NCI-H748 treated with DMSO at 0.1 percent for 48 hours (cell line): Measurements from ENCODE around the gene TNFRSF1B.

ENCODE experiments used
- DNase-seq: peaks from one replicate; lab custom pipeline; 2025; lab: John Stamatoyannopoulos, UW

TNFRSF1B gene

DNA sequence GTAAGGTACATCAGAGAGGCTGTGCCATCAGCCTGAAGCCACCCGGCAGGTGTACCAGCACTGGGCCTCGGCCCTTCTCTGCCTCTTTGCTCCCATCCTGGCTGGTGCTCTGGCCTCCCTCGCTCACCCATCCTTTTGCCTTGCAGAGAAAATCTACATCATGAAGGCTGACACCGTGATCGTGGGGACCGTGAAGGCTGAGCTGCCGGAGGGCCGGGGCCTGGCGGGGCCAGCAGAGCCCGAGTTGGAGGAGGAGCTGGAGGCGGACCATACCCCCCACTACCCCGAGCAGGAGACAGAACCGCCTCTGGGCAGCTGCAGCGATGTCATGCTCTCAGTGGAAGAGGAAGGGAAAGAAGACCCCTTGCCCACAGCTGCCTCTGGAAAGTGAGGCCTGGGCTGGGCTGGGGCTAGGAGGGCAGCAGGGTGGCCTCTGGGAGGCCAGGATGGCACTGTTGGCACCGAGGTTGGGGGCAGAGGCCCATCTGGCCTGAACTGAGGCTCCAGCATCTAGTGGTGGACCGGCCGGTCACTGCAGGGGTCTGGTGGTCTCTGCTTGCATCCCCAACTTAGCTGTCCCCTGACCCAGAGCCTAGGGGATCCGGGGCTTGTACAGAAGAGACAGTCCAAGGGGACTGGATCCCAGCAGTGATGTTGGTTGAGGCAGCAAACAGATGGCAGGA lies 24.5 kb upstream of the TNFRSF1B start:
- DNase-seq, result no peak

DNA sequence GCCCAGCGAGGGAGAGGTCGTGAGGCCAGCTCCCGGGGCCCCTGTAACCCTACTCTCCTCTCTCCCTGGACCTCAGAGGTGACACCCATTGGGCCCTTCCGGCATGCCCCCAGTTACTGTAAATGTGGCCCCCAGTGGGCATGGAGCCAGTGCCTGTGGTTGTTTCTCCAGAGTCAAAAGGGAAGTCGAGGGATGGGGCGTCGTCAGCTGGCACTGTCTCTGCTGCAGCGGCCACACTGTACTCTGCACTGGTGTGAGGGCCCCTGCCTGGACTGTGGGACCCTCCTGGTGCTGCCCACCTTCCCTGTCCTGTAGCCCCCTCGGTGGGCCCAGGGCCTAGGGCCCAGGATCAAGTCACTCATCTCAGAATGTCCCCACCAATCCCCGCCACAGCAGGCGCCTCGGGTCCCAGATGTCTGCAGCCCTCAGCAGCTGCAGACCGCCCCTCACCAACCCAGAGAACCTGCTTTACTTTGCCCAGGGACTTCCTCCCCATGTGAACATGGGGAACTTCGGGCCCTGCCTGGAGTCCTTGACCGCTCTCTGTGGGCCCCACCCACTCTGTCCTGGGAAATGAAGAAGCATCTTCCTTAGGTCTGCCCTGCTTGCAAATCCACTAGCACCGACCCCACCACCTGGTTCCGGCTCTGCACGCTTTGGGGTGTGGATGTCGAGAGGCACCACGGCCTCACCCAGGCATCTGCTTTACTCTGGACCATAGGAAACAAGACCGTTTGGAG lies 23.7 kb upstream of the TNFRSF1B start:
- no peak for DNase-seq

DNA sequence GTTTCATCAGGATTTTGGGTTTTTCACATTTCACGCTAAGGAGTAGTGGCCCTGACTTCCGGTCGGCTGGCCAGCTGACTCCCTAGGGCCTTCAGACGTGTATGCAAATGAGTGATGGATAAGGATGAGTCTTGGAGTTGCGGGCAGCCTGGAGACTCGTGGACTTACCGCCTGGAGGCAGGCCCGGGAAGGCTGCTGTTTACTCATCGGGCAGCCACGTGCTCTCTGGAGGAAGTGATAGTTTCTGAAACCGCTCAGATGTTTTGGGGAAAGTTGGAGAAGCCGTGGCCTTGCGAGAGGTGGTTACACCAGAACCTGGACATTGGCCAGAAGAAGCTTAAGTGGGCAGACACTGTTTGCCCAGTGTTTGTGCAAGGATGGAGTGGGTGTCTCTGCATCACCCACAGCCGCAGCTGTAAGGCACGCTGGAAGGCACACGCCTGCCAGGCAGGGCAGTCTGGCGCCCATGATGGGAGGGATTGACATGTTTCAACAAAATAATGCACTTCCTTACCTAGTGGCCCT lies 23.1 kb upstream of the TNFRSF1B start:
- no peak for DNase-seq

DNA sequence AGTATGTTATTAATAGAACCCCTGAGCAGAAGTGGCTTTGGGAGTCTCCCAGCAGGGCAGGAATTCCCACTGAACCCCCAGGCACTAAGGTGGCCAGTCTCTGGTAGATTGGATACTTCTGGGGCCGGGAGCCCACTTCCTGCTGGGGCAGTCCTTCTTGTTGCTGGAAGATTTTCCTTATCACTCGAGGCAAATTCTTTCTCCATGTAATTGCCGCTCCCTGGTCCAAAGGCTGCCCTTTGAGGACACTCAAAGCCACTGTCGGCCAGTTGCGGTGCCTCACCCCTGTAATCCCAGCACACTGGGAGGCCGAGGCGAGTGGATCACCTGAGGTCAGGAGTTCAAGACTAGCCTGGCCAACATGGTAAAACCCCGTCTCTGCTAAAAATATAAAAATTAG lies 22.6 kb upstream of the TNFRSF1B start:
- no peak for DNase-seq

DNA sequence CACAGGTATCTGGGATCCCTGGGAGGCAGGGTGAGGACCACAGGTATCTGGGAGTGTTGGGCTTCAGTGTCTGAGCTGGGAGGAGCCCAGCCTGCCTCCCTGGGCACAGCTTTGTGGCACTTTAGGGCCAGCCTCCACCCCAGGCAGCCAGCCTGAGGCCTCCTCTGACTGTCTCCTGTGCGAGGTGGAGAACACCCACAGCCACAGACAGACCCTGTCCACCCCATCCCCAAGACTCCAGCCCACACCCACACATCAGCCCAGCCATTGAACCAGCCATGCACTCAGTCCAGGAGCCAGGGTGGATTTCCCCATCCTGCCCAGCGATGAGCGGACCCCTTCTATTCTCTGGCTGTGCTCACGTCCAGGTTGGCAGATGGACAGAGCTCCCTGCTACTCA lies 21.8 kb upstream of the TNFRSF1B start:
- no peak for DNase-seq

DNA sequence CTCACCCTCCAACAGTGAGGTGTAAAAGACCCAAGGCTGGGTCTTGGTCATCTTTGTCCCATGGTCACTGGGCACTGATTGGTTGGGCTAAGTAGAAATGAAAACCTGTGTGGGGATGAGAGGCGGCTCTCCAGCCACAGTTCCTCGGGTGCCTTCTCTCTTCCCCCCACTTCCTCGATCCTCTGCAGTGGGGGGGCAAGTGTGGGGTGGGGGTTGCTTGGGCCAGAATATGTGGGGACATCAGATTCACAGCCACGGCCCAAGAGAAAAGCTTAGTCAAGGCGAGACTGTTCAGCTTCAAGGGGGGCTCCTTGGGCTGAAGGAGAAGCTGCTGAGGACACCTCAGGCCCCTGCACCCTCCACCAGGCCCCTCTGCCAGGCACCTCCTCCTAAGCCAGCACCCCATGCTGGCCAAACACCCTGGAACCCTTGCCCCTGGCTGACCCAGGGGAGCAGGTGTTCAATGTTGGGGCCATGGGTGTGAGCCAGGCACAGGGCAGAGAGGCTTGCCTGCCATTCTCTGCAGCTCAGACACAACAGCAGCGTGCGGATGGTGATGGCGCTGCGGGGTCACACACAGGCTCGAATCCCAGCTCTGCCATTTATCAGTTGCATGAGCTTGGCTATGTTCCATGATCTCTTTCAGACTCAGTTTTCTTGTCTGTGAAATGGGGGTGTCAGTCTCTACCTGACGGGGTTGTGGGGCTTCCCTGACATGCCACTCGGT lies 21.0 kb upstream of the TNFRSF1B start:
- no peak for DNase-seq

DNA sequence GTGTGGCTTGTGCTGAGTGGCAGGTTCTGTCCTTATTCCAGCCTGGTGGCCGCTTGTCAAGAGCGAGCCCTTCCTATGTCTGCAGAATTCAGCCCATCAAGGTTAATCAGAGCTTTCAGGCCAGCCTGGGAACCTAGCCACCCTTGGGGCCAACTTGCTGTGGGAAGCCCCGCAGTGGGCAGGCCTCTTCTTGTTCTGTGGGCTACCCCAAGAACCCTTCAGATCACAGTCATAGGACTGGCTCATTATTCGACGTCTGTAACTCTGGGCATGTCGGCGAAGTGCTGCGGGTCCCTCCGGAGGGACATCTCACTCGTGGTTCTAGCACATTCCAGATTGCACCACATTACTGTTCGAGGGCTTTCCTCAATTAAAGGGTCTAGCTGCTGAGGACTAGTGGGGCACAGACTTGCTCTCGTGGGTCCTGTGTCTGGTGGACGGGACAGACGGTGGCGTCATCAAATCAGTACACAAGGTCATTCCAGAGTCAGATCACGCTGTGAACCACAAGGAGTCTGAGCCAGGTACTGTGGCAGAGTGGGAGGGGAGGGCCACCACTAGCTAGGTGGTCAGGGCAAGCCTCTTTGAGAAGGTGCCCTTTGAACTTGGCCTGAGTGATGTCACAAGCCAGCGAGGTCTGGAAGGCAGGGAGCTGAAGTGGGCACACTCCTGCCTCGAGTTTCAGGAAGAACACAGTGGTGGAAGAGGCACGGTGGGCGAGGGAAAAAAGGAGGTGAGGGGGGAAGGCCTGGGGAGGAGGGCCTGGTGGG lies 20.3 kb upstream of the TNFRSF1B start:
- no peak for DNase-seq

DNA sequence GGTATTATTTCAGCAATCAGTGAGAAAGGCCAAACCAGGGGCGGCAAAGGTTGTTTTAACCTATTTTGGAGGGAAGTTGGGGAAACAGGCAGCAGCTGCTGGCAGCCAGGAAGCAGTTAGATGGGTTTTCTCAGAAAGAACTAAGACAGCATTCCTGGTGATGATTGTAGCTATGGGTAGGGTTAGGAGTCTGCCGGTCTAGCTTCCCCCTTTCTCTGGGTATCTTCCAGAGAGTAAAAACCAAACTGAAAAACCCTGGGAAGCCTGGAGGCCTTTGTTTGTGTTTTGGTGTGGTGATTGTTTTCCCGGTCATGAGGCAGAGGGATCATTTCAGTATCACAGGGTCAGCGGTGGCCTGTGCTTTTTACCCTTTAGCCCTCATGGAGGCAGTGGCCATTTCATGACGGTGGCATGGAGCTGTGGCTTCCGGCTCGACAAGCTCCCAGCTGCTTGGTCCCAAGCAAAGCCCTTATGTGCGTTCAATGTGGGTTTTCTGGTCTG lies 19.5 kb upstream of the TNFRSF1B start:
- no peak for DNase-seq

DNA sequence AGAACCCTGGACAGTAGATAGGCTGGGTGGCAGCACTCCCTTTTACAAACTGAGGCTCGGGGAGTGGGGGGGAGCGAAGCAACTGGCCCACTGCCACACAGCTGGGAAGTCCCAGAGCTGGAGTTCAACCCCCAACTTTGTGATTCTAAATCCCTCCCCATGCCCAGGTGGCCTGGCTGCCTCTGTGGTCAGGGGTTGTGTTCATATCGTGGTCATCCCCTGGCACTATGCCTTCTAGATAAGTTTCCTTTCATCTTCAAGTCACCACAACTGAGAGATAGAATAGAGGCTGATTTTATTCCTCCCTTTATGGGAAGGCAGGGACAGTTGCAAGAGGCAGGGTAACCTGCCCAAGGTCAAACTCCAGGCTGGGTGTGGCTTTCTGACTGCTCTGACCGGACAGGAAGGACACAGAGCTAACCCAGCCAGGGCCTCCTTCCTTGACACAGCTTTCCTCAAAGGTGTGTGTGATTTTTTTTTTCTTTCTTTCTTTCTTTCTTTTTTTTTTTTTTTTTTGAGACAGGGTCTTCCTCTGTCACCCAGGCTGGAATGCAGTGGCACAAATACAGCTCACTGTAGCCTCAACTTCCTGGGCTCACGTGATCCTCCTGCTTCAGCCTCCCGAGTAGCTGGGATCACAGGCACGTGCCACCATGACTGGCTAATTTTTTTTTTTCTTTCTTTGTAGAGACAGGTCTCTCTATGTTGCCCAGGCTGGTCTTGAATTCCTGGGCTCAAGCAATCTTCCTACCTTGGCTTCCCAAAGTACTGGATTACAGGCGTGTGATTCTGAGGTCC lies 18.4 kb upstream of the TNFRSF1B start:
- DNase-seq, result no peak

DNA sequence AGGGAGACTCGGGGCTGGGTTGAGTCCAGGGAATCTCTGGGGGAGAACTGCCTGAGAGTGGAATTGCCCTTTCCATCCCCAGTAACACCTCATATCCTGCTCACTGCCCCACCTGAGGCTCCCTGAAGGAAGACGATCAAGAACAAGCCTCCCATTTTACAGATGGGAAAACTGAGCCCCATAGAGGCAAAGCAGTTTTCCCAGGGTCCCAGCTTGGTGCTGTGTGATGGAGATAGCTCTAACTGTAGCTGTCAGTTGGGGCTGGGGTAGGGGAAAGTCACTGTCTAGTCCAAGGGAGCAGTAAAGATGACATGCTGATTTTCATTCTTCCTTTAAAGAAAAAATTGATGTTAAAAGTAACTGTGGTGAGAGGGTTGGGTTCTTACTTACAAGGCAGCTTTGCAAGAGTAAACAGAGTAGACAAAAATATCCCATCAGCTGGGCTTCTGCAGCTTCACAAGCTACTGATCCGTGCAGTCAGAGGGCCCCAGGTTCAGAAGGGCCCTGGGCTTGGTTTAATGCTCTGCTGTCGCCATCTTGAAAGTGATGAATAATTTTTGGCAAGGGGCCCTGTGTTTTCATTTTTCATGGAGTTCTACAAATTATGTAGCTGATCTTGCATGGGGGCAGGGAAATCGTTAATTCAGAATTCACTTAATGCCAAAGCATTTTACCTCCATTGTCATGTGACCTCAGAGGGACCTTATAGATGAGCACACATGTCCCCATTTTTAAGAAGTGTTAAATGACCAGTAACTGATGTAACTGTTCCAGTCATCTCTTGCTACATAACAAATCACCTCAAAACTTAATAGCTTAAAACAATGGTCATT lies 17.6 kb upstream of the TNFRSF1B start:
- no peak for DNase-seq

DNA sequence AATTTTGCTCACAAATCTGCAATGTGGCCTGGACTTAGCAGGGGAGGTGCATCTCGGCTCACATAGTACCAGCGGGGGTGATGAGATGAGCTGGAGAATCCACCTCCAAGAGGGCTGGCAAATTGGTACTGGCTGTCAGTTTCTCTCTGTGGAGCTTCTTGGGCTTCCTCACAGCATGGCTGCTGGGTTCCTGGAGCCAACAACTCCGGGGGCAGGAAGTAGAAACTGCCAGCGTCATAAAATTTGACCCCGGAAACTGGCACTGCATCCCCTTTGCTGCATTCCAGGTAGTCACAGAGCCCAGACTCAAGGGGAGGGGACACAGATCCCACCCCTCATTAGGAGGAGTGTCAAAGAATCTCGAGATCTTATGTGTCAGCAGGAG lies 17.0 kb upstream of the TNFRSF1B start:
- no peak for DNase-seq

DNA sequence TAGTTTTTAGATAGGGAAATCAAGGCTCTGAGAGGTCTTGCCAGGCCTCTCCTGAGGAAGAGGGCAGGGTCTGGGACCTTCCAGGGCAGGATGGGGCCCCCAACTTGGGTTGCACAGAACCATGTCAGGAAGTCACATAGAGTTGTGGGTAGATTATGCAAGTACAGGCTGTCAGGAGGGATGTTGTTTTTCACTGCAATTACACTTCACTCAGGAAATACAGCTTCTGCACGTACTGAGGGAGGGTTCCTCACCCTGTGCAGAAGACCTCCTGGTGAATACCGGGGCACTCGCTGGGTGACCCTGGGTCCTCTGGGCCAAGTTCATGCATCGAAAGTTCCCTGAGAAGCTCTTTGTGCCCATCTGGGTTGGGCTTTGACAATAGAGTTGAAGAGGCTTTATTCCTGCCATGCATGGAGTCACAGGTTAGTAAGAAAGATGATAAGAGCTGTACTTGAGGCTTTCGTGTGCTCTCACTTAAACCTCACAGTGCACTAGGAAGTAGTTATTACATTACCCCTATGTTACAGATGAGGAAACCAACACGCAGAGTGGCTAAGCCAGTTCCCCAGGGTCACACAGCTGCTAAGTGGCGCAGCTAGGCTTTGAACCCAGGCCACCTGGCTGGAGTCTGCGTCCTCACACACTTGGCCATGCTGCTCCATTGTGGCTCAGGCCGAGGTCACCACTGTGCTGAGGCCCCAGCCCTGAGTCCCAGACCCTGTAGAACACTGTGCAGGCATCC lies 16.2 kb upstream of the TNFRSF1B start:
- no peak for DNase-seq

DNA sequence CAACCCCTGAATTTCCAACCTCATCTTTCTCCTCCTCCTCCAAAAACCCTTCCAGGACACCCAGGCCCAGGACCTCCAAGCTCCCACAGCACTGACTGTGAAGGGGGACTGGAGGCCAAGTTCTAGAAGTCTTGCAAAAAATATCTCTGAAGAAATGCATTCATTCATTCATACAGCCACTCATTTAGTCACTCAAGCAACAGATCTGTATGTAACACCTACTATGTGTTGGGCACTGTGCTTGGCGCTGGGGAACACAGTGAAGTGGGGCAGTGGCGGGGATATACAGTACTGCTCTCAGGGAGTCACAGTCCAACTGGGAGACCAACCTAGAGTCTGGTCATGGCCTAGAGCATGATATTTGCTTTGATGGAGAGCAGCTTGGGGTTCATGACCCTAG lies 15.3 kb upstream of the TNFRSF1B start:
- no peak for DNase-seq

DNA sequence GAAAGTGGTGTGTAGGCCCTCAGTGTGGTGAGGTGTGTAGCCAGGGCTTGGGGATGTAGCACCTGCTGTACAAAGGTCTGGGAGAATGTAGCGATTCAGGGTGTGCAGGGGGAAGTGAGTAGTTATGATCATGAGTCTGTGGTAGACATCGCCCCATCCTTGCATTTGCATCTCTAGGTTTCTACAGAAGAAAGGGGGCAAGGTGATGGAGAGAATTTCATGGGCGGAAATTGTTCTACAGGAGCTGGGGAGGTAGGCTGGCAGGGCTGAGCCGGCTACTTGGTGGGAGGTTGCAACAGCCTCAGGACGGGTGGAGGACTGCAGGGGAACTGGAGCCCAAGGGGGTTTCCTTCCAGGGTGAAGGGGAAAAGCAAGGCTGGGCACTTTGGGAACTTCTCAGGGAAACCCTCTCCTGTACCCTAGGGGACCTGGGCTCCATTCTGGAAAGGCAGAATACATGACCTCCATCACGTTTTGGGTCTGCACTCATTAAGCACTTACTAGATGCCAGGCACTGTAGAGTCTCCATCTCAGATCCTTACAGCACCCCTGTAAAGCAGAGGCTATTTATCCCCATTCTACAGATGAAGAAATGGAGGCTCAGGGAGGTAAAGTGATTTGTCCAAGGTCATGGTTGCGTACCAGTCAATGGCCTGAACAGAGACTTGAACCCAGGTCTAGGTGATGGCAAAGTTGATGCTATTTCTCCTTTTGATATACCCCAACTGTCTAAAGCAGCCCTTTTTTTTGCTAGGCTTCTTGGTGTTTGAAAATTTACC lies 14.5 kb upstream of the TNFRSF1B start:
- DNase-seq, result no peak

DNA sequence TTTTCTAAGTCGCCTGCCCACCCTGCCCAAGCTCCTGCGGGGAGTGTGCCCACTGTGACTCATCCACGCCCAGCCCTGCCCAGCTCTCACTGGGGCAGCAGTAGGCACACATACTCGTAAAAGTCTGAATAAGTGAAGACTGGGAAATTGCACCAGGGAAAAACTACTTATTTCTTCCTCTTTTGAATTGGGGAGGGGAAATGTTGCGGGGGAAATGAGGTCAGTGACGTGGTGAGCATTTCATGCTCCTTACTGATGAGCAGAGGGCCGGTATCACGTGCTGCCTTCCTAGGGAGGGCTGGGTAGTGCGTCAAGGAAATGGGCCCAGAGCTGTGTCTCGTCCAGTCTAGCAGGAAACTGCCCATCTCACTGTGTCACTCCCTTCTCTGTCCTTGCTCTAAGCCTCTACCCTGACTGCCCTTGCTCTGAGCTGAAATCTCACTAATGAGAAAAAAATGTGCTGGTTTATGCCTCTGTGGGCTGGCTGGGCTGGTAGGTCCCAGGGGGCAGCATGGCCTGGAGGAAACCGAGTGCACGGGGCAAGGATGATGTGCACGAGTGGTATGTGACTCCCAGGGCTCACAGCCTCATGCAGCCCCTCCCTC lies 13.5 kb upstream of the TNFRSF1B start:
- DNase-seq, result no peak

DNA sequence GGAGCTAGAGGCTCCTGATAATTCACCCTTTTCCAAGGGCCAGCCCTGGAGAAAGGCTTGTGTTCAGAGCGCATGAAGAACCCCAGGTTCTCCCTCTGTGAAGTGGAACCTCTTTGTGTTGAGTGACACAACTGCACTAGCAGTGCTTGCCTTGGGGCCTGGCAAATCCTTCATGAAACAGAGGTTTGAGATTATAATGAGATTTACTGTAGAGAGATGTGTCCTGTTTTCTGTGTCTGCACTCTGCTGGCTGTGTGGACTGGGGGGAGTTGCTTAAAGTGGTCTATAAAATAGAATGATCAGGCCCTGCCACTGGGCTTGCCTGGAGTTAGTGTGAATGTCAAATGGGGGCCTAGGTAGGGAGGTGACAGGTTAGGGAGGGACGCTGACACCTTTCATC lies 11.5 kb upstream of the TNFRSF1B start:
- DNase-seq, result no peak

DNA sequence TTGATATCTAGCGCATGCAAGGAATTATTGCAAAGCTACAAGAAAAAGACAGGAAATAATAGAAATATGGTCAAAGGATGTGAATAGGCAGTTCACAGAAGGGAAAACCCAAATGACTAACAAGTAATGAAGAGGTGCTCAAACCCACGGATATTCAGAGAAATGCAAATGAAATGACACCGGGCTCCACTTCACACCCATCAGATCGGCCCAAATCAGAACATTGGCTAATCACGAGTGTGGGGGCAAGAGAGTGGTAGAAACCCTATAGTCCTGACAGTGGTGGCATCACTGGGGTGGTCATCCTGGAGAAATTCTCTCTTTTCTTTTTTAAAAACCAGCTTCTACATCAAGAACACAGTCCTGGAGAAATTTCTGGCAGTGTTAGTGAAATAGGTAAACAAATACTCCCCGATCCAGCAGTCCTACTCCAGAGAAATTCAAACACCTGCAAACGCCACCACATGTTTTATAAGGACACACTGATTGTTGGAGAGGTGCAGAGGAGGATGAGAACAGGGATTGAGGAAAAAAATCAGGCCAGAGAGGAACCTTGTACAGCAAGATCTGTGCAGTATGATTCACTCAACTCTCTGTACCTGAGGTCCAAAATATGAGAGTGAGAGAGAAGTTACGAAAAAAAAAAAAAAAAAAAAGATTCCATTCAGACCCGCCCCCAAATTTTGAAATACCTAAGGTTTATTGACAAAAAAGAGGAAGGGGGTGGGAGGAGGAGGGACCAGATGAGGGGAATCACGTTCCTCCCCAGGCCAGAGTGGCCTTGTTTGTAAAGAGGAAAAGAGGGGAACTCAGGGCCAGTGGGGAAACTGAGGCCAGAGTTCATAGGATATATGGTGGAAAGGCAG lies 9.2 kb upstream of the TNFRSF1B start:
- no peak for DNase-seq
